HEK293 (cell line): ENCODE results near the gene ABCA1.

ENCODE experiments used
- CTCF ChIA-PET: fragments of 350-600 bp; formaldehyde crosslinking; extraction: SDS; loops from one replicate; lab custom pipeline; 2021; ENCODE audit warnings: antibody characterized with exemption; lab: Yijun Ruan, JAX
- POLR2A ChIA-PET: fragments of 300-600 bp; formaldehyde crosslinking; extraction: SDS; loops from one replicate; lab custom pipeline; 2020; ENCODE audit warnings: antibody characterized with exemption, inconsistent platforms; lab: Yijun Ruan, JAX
- H3K27ac ChIP-seq: fragments of 200-500 bp; sonication (Bioruptor generic); 2 replicates; pipeline ENCODE4 v1.5.1; 2014; ENCODE audit warnings: low read depth, low read length, control low read depth, inconsistent platforms; ENCODE audit errors: extremely low read depth
- H3K36me3 ChIP-seq, 2 experiments: fragments of 200-500 bp in 1 of 2; sonication (Bioruptor generic) in 1 of 2; 1 replicate in 1 of 2; 2 replicates in 1 of 2; pipeline ENCODE4 v1.5.1; 2014 to 2017; ENCODE audit warnings: inconsistent platforms in 2 of 2, low read length in 2 of 2; ENCODE audit not compliant: control insufficient read depth in 2 of 2, insufficient read depth in 1 of 2
- H3K4me1 ChIP-seq: fragments of 200-500 bp; sonication (Bioruptor generic); 2 replicates; pipeline ENCODE4 v1.5.1; 2014; ENCODE audit warnings: mild to moderate bottlenecking, low read length, inconsistent platforms; ENCODE audit not compliant: control insufficient read depth, insufficient read depth
- H3K4me3 ChIP-seq: 2 replicates; pipeline ENCODE4 v1.5.1; 2011; ENCODE audit warnings: low read depth, mild to moderate bottlenecking, control low read depth, low read length, moderate library complexity
- H3K9me3 ChIP-seq: fragments of 200-500 bp; sonication (Bioruptor generic); 2 replicates; pipeline ENCODE4 v1.5.1; 2014; ENCODE audit warnings: low read depth, low read length, inconsistent platforms; ENCODE audit not compliant: control insufficient read depth, insufficient read depth
- BCL11B ChIP-seq: fragments of 450-650 bp; formaldehyde crosslinking; IDR thresholded peaks from 2 replicates; pipeline ENCODE4 v1.5.1; 2016; ENCODE audit warnings: low read depth, missing biosample characterization, missing genetic modification characterization
- OSR2 ChIP-seq: fragments of 450-650 bp; formaldehyde crosslinking; IDR thresholded peaks from 2 replicates; pipeline ENCODE4 v1.5.1; 2016; ENCODE audit warnings: missing biosample characterization, missing genetic modification characterization
- PRDM10 ChIP-seq: fragments of 450-650 bp; formaldehyde crosslinking; IDR thresholded peaks from 2 replicates; pipeline ENCODE4 v1.5.1; 2016; ENCODE audit warnings: missing biosample characterization, missing genetic modification characterization
- YY1 ChIP-seq: fragments of 450-650 bp; formaldehyde crosslinking; IDR thresholded peaks from 2 replicates; pipeline ENCODE4 v1.5.1; 2018; ENCODE audit warnings: missing biosample characterization, missing genetic modification characterization
- ZBTB11 ChIP-seq: fragments of 450-650 bp; formaldehyde crosslinking; conservative IDR thresholded peaks from 2 replicates; pipeline ENCODE4 v1.5.1; 2016; ENCODE audit warnings: low read depth, missing biosample characterization, missing genetic modification characterization
- ZBTB21 ChIP-seq: fragments of 450-650 bp; formaldehyde crosslinking; IDR thresholded peaks from 2 replicates; pipeline ENCODE4 v1.5.1; 2017; ENCODE audit warnings: missing biosample characterization, missing genetic modification characterization
- ZBTB8A ChIP-seq: fragments of 450-650 bp; formaldehyde crosslinking; IDR thresholded peaks from 2 replicates; pipeline ENCODE4 v1.5.1; 2016; ENCODE audit warnings: missing biosample characterization, missing genetic modification characterization
- ZFP37 ChIP-seq: fragments of 450-650 bp; formaldehyde crosslinking; IDR thresholded peaks from 2 replicates; pipeline ENCODE4 v1.5.1; 2016; ENCODE audit warnings: missing biosample characterization, missing genetic modification characterization
- ZNF18 ChIP-seq: fragments of 450-650 bp; formaldehyde crosslinking; IDR thresholded peaks from 2 replicates; pipeline ENCODE4 v1.5.1; 2016; ENCODE audit warnings: missing biosample characterization, missing genetic modification characterization
- ZNF274 ChIP-seq, 2 experiments: fragments of 200-500 bp in 1 of 2; fragments of 450-650 bp in 1 of 2; sonication (Bioruptor generic) in 1 of 2; formaldehyde crosslinking in 1 of 2; IDR thresholded peaks; 2 replicates each; pipeline versions ENCODE4 v1.5.1 to v1.6.1; 2014 to 2016; ENCODE audit warnings: borderline replicate concordance in 1 of 2, inconsistent platforms in 1 of 2, low read length in 1 of 2, missing biosample characterization in 1 of 2, missing genetic modification characterization in 1 of 2
- ZNF302 ChIP-seq: fragments of 450-650 bp; formaldehyde crosslinking; IDR thresholded peaks from 2 replicates; pipeline ENCODE4 v1.5.1; 2016; ENCODE audit warnings: missing biosample characterization, missing genetic modification characterization, low read depth
- ZNF433 ChIP-seq: fragments of 450-650 bp; formaldehyde crosslinking; IDR thresholded peaks from 2 replicates; pipeline ENCODE4 v1.5.1; 2016; ENCODE audit warnings: missing biosample characterization, missing genetic modification characterization, low read depth
- ZNF544 ChIP-seq: fragments of 450-650 bp; formaldehyde crosslinking; IDR thresholded peaks from 2 replicates; pipeline ENCODE4 v1.5.0; 2017; ENCODE audit warnings: missing biosample characterization, missing genetic modification characterization
- ZNF548 ChIP-seq: fragments of 450-650 bp; formaldehyde crosslinking; IDR thresholded peaks from 2 replicates; pipeline ENCODE4 v1.5.1; 2016; ENCODE audit warnings: missing biosample characterization, missing genetic modification characterization
- ZNF549 ChIP-seq: fragments of 450-650 bp; IDR thresholded peaks from 2 replicates; pipeline ENCODE4 v1.5.1; 2018; ENCODE audit warnings: missing biosample characterization, missing genetic modification characterization, mild to moderate bottlenecking, inconsistent platforms, moderate library complexity
- ZNF621 ChIP-seq: fragments of 450-650 bp; formaldehyde crosslinking; IDR thresholded peaks from 2 replicates; pipeline ENCODE4 v1.5.1; 2017; ENCODE audit warnings: missing biosample characterization, missing genetic modification characterization
- ZNF623 ChIP-seq: fragments of 450-650 bp; formaldehyde crosslinking; IDR thresholded peaks from 2 replicates; pipeline ENCODE4 v1.5.1; 2016; ENCODE audit warnings: missing biosample characterization, missing genetic modification characterization
- ZNF701 ChIP-seq: fragments of 450-650 bp; formaldehyde crosslinking; IDR thresholded peaks from 2 replicates; pipeline ENCODE4 v1.5.1; 2016; ENCODE audit warnings: missing biosample characterization, missing genetic modification characterization
- ZNF777 ChIP-seq: fragments of 450-650 bp; formaldehyde crosslinking; IDR thresholded peaks from 2 replicates; pipeline ENCODE4 v1.5.1; 2017; ENCODE audit warnings: missing biosample characterization, missing genetic modification characterization, borderline replicate concordance
- ZSCAN16 ChIP-seq: fragments of 450-650 bp; formaldehyde crosslinking; IDR thresholded peaks from 2 replicates; pipeline ENCODE4 v1.5.1; 2016; ENCODE audit warnings: missing biosample characterization, missing genetic modification characterization
- TF ChIP-seq, protein P1 (sequence below): fragments of 450-650 bp; formaldehyde crosslinking; IDR thresholded peaks from 2 replicates; pipeline ENCODE4 v1.5.1; 2016; ENCODE audit warnings: missing biosample characterization, missing genetic modification characterization
- TF ChIP-seq, protein P2 (sequence below): fragments of 450-650 bp; IDR thresholded peaks from 2 replicates; pipeline ENCODE4 v1.5.1; 2018; ENCODE audit warnings: missing biosample characterization, mild to moderate bottlenecking, missing genetic modification characterization

Gene ABCA1

GRCh38 chr9:104944356-104944755 lies 16.4 kb upstream of the ABCA1 start:
- TF ChIP-seq ZNF302 (tag by site-specific recombination) = no peak
- TF ChIP-seq ZNF549 = no peak
- TF ChIP-seq, protein P1, sequence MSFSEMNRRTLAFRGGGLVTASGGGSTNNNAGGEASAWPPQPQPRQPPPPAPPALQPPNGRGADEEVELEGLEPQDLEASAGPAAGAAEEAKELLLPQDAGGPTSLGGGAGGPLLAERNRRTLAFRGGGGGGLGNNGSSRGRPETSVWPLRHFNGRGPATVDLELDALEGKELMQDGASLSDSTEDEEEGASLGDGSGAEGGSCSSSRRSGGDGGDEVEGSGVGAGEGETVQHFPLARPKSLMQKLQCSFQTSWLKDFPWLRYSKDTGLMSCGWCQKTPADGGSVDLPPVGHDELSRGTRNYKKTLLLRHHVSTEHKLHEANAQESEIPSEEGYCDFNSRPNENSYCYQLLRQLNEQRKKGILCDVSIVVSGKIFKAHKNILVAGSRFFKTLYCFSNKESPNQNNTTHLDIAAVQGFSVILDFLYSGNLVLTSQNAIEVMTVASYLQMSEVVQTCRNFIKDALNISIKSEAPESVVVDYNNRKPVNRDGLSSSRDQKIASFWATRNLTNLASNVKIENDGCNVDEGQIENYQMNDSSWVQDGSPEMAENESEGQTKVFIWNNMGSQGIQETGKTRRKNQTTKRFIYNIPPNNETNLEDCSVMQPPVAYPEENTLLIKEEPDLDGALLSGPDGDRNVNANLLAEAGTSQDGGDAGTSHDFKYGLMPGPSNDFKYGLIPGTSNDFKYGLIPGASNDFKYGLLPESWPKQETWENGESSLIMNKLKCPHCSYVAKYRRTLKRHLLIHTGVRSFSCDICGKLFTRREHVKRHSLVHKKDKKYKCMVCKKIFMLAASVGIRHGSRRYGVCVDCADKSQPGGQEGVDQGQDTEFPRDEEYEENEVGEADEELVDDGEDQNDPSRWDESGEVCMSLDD = no peak
- no peak for TF ChIP-seq PRDM10 (tag by site-specific recombination)
- no peak for TF ChIP-seq ZNF777
- no peak for TF ChIP-seq BCL11B (tag by site-specific recombination)
- no peak for TF ChIP-seq ZNF18 (tag by site-specific recombination)
- no peak for TF ChIP-seq ZNF544
- TF ChIP-seq, protein P2, sequence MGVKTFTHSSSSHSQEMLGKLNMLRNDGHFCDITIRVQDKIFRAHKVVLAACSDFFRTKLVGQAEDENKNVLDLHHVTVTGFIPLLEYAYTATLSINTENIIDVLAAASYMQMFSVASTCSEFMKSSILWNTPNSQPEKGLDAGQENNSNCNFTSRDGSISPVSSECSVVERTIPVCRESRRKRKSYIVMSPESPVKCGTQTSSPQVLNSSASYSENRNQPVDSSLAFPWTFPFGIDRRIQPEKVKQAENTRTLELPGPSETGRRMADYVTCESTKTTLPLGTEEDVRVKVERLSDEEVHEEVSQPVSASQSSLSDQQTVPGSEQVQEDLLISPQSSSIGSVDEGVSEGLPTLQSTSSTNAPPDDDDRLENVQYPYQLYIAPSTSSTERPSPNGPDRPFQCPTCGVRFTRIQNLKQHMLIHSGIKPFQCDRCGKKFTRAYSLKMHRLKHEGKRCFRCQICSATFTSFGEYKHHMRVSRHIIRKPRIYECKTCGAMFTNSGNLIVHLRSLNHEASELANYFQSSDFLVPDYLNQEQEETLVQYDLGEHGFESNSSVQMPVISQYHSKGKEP (tag by site-specific recombination) = no peak
- TF ChIP-seq OSR2 (tag by site-specific recombination) = no peak
- no peak for TF ChIP-seq ZNF274 (IDR thresholded peaks at IDR 0.05; ENCODE audit: low read length)
- no peak for TF ChIP-seq ZNF274 (tag by site-specific recombination; IDR thresholded peaks at IDR 0.05; ENCODE audit: borderline replicate concordance)
- no peak for TF ChIP-seq ZNF701 (tag by site-specific recombination)
- TF ChIP-seq ZNF621 (tag by site-specific recombination) = no peak
- TF ChIP-seq ZNF548 (tag by site-specific recombination) = no peak
- no peak for TF ChIP-seq ZNF433 (tag by site-specific recombination)
- H3K9me3 ChIP-seq = no peaks in the 10 kb centered on the region
- H3K4me3 ChIP-seq = no peak overlapping the region
- ChIA-PET CTCF (no interaction called here), POLR2A (no interaction called here)
- no peak overlapping the region for H3K27ac ChIP-seq
- no peaks in the 10 kb centered on the region for H3K36me3 ChIP-seq
- H3K4me1 ChIP-seq = no peaks in the 10 kb centered on the region

DNA sequence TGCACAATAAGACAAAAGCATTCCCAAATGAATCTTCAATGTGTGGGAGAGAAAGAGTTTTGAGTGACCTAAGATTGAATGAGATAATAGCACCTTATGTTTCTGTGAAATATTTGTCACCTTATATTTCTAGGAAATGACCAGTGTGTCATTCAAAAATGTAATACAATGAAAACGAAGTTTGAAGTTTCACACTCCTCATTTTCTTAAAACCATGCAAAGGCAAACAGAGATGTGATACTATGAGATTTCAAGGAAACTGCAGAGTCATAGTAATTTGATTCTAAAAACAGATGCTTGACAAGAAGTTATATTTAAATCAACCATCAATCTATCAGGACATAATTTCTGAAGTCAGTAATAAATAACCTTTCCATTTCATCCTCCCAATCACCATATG lies 13.6 kb upstream of the ABCA1 start:
- POLR2A ChIA-PET = no interaction called here
- CTCF ChIA-PET = no interaction called here
- H3K36me3 ChIP-seq = no peaks in the 10 kb centered on the region
- H3K4me1 ChIP-seq = no peaks in the 10 kb centered on the region
- no peaks in the 10 kb centered on the region for H3K9me3 ChIP-seq
- H3K27ac ChIP-seq = no peak overlapping the region
- H3K4me3 ChIP-seq = no peak overlapping the region
- no peak for TF ChIP-seq ZBTB8A (tag by site-specific recombination)
- no peak for TF ChIP-seq ZBTB21 (tag by site-specific recombination)
- no peak for TF ChIP-seq ZFP37
- TF ChIP-seq YY1 (tag by site-specific recombination) = no peak
- no peak for TF ChIP-seq ZBTB11 (tag by site-specific recombination)
- TF ChIP-seq ZSCAN16 (tag by site-specific recombination) = no peak
- TF ChIP-seq ZNF623 (tag by site-specific recombination) = no peak
